ENCODE measurements around the gene SBNO2.

Gene SBNO2

GRCh38 chr19:1074544-1075283, 99.4 kb downstream of the SBNO2 start:
- no peak overlapping the region for H3K27ac Mint-ChIP-seq
- peaks cover 44% of the 10 kb centered on the region for H3K27me3 Mint-ChIP-seq (ENCODE audit: low read depth)
- no peak overlapping the region for H3K4me3 Mint-ChIP-seq
- no peak for TF ChIP-seq CTCF (IDR thresholded peaks at IDR 0.05; ENCODE audit: unreplicated experiment in 3 of 3)
- H3K36me3 Mint-ChIP-seq (ENCODE audit: low read depth) = no peaks in the 10 kb centered on the region
- H3K4me1 Mint-ChIP-seq = peaks cover 6% of the 10 kb centered on the region
- no peaks in the 10 kb centered on the region for H3K9me3 Mint-ChIP-seq

GRCh38 chr19:1073956-1074517, 100.0 kb downstream of the SBNO2 start:
- TF ChIP-seq CTCF (IDR thresholded peaks at IDR 0.05; ENCODE audit: unreplicated experiment in 3 of 3) = no peak
- Mint-ChIP-seq H3K4me1 (peaks cover 6% of the 10 kb centered on the region), H3K9me3 (no peaks in the 10 kb centered on the region), H3K27me3 (ENCODE audit: low read depth) (peaks cover 50% of the 10 kb centered on the region), H3K36me3 (ENCODE audit: low read depth) (no peaks in the 10 kb centered on the region), H3K4me3 (no peak overlapping the region), H3K27ac (no peak overlapping the region)

- Mint-ChIP-seq H3K27me3 (ENCODE audit: low read depth) (peaks cover 58% of the 10 kb centered on the region), H3K36me3 (ENCODE audit: low read depth) (no peaks in the 10 kb centered on the region), H3K27ac (no peak overlapping the region), H3K9me3 (no peaks in the 10 kb centered on the region), H3K4me1 (peaks cover 6% of the 10 kb centered on the region), H3K4me3 (no peak overlapping the region)
- no peak for TF ChIP-seq CTCF (IDR thresholded peaks at IDR 0.05; ENCODE audit: unreplicated experiment in 3 of 3)
Measured at GRCh38 chr19:1073063-1073955, 100.8 kb downstream of the SBNO2 start.

- Mint-ChIP-seq H3K4me1 (peaks cover 6% of the 10 kb centered on the region), H3K9me3 (no peaks in the 10 kb centered on the region), H3K27ac (no peak overlapping the region), H3K4me3 (peak overlapping the region in 2 of 3 experiments; percentile 56 to 78), H3K36me3 (ENCODE audit: low read depth) (no peaks in the 10 kb centered on the region), H3K27me3 (ENCODE audit: low read depth) (peaks cover 65% of the 10 kb centered on the region)
- TF ChIP-seq CTCF (IDR thresholded peaks at IDR 0.05; ENCODE audit: unreplicated experiment in 3 of 3) = no peak
Measured at GRCh38 chr19:1072371-1073015, 101.6 kb downstream of the SBNO2 start.

- Mint-ChIP-seq H3K9me3 (no peaks in the 10 kb centered on the region), H3K4me1 (peaks cover 6% of the 10 kb centered on the region), H3K4me3 (peak overlapping the region; percentile 17 to 78 (median 56)), H3K27ac (no peak overlapping the region), H3K27me3 (ENCODE audit: low read depth) (peaks cover 72% of the 10 kb centered on the region), H3K36me3 (ENCODE audit: low read depth) (no peaks in the 10 kb centered on the region)
- no peak for TF ChIP-seq CTCF (IDR thresholded peaks at IDR 0.05; ENCODE audit: unreplicated experiment in 3 of 3)
Measured at GRCh38 chr19:1070931-1071791, 102.9 kb downstream of the SBNO2 start.
